OCI-LY3 (cell line): Measurements from ENCODE around the gene C1GALT1.

ENCODE experiments used
- EZH2phosphoT487 ChIP-seq: fragments of 200-600 bp; shearing (Covaris generic); IDR thresholded peaks from 2 replicates; pipeline ENCODE4 v1.6.1; 2018; ENCODE audit warnings: antibody characterized with exemption, mixed run types, low read depth
- TF ChIP-seq, protein P1 (sequence below): fragments of 200-600, 300-600 bp; sonication (generic); IDR thresholded peaks from 2 replicates; pipeline ENCODE4 v1.5.1; 2014; ENCODE audit warnings: antibody characterized with exemption, low read length, low read depth

DNA sequence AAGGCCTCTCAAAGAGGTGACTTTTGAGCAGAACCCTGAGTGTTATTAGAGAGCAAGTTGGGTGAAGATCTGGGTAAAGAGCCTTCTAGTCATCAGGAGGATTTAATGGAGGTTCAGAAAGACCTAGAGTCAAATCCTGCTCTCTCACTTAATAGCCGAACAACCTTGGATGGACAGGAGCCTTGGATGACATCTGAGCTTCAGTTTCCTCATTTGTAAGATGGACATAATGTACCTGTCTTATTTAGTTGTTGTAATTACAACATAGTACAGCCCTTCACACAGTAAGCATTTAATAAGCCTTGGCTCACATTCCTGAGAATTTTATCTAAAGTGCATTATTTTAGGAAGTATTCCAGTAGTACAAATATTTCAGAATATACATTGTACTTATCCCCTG lies 57.0 kb downstream of the C1GALT1 start:
- TF ChIP-seq, protein P1, sequence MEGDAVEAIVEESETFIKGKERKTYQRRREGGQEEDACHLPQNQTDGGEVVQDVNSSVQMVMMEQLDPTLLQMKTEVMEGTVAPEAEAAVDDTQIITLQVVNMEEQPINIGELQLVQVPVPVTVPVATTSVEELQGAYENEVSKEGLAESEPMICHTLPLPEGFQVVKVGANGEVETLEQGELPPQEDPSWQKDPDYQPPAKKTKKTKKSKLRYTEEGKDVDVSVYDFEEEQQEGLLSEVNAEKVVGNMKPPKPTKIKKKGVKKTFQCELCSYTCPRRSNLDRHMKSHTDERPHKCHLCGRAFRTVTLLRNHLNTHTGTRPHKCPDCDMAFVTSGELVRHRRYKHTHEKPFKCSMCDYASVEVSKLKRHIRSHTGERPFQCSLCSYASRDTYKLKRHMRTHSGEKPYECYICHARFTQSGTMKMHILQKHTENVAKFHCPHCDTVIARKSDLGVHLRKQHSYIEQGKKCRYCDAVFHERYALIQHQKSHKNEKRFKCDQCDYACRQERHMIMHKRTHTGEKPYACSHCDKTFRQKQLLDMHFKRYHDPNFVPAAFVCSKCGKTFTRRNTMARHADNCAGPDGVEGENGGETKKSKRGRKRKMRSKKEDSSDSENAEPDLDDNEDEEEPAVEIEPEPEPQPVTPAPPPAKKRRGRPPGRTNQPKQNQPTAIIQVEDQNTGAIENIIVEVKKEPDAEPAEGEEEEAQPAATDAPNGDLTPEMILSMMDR: no peak
- no peak for TF ChIP-seq EZH2phosphoT487
